ENCODE results near the gene QRFP.
"Not testable (repeated sequence)": the region's sequence is repeated elsewhere in the genome, so short reads cannot be mapped to it uniquely, and the experiment has no call there.

Gene QRFP

GRCh38 chr9:130918826-130919558 is 22.4 kb upstream of the QRFP start:
- DNase-seq, result no peak

GRCh38 chr9:130918101-130918825 is 21.7 kb upstream of the QRFP start:
- no peak for DNase-seq

- no peak for DNase-seq
Measured at GRCh38 chr9:130917168-130917960, 20.8 kb upstream of the QRFP start.

- DNase-seq, result no peak
Measured at GRCh38 chr9:130915096-130915447, 18.5 kb upstream of the QRFP start.

- DNase-seq, result no peak
Measured at GRCh38 chr9:130914417-130915095, 17.9 kb upstream of the QRFP start.

GRCh38 chr9:130913599-130914416 is 17.2 kb upstream of the QRFP start:
- no peak for DNase-seq

- no peak for DNase-seq
Measured at GRCh38 chr9:130912932-130913598, 16.5 kb upstream of the QRFP start.

GRCh38 chr9:130911254-130912049 is 14.8 kb upstream of the QRFP start:
- no peak for DNase-seq

GRCh38 chr9:130910670-130911069 is 14.1 kb upstream of the QRFP start:
- not testable (repeated sequence) for DNase-seq

GRCh38 chr9:130910041-130910440 is 13.4 kb upstream of the QRFP start:
- DNase-seq, result not testable (repeated sequence)

- DNase-seq, result no peak
Measured at GRCh38 chr9:130908878-130909355, 12.3 kb upstream of the QRFP start.

- no peak for DNase-seq
Measured at GRCh38 chr9:130908146-130908877, 11.7 kb upstream of the QRFP start.

- DNase-seq, result no peak
Measured at GRCh38 chr9:130906735-130907416, 10.3 kb upstream of the QRFP start.

GRCh38 chr9:130905902-130906734 is 9.5 kb upstream of the QRFP start:
- no peak for DNase-seq

- no peak for DNase-seq
Measured at GRCh38 chr9:130905125-130905901, 8.7 kb upstream of the QRFP start.

- no peak for DNase-seq
Measured at GRCh38 chr9:130904070-130905044, 7.7 kb upstream of the QRFP start.

Data from NCI-H1436 treated with DMSO at 0.1 percent for 48 hours (cell line).